Right renal cortex interstitium (tissue), 3 donors: ENCODE measurements around the gene SLA2. TPM values are rescaled to one million over a fixed set of nuclear protein-coding genes. Genes with fewer than 3 reads are reported as not detected.
"Not testable (repeated sequence)": the region's sequence is repeated elsewhere in the genome, so short reads cannot be mapped to it uniquely, and the experiment has no call there.

Source experiments
- DNase-seq, 3 donors: peaks; one replicate each; pipeline ENCODE4 v3.0.0-alpha.2; 2013; ENCODE audit warnings: low read depth in 3 of 3, low spot score in 2 of 3
- polyA plus RNA-seq, 3 donors: library from polyadenylated mRNA; unstranded; fragments of 120-200 nt; gene quantifications; one replicate each; pipeline ENCODE4 v1.2.1, GENCODE V29; 2013; ENCODE audit not compliant: insufficient read length in 3 of 3

The SLA2 gene
- polyA plus RNA-seq, 3 donors, result 0.28 to 0.82 (median 0.50) TPM

DNA sequence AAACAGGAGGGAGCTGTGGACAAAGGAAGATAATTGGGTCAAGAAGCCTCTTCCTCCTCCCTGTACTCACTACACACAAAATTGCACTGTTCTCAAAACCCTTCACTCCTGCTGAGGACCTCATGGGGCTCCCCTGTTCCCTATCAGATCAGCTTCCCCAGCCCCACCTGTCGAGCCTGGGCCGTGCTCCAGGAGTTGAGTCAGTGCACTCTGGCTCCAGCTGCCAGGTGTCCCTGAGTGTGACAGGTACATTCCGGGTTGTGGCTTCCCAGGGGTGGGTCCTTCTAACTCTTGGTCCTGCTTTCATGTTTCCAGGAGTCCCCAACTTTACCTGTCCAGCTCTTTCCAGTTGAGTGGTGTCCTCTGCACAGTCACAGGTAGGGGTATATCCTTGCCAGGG is 32.0 kb downstream of the SLA2 start:
- DNase-seq, result no peak

DNA sequence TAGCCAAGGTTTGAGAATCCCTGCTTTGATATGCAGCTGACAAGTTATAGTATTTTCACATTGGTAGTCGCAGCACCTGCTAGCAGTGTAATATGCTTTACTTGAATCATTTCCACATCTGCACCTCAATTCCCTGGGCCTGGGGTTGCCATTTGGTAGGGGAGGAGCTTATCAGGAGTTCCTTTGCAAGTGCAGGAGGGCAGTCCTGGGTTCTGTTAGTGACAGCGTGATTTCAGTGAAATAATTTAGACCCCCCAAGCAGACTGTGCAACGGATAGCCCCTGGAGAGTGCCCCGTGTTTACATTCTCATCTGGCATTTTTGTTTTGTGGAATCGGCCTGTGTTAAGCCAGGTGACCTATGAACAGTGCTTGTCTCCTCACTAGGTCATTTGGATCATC is 34.4 kb downstream of the SLA2 start:
- no peak for DNase-seq

DNA sequence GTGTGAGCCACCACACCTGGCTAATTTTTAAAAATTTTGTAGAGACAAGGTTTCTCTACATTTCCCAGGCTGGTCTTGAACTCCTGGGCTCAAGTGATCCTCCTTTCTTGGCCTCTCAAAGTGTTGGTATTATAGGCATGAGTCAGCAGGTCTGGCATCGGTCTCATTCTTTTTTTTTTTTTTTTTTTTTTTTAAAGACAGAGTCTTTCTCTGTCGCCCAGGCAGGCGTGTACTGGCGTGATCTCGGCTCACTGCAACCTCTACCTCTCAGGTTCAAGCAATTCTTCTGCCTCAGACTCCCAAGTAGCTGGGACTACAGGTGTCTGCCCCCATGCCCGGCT is 37.6 kb downstream of the SLA2 start:
- not testable (repeated sequence) for DNase-seq

DNA sequence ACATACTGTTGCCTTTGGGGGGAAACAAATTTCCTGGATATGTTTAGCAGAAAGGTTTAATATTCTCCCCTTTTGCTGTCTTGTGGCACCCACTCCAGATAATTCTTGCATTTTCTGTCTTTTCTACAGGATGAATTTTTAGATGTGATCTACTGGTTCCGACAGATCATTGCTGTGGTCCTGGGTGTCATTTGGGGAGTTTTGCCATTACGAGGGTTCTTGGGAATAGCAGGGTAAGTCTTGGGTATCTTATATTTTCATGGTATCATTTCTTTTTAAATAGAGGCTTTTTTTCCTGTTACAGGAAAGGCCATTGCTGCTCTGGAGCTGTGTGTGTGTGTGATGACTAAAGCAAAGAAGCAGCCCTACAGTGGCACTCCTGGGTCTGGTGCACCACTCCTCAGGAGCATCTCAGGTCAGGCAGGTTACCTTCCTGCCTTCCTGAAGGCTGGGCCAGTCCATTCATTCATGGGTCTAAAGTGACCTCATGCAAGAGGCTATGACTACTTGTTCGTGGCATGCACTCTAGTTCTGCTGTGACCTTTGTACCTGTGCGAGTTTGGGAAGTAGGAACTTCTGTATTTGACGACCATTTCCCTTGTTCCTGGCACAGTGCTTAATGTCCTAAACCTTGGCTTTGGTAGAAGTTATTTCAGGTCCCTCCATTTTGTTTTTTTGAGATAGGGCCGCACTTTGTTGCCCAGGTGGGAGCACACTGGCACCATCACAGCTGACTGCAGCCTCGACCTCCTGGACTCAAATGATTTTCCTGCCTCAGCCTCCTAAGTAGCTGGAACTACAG is 38.2 kb downstream of the SLA2 start:
- DNase-seq, result no peak

DNA sequence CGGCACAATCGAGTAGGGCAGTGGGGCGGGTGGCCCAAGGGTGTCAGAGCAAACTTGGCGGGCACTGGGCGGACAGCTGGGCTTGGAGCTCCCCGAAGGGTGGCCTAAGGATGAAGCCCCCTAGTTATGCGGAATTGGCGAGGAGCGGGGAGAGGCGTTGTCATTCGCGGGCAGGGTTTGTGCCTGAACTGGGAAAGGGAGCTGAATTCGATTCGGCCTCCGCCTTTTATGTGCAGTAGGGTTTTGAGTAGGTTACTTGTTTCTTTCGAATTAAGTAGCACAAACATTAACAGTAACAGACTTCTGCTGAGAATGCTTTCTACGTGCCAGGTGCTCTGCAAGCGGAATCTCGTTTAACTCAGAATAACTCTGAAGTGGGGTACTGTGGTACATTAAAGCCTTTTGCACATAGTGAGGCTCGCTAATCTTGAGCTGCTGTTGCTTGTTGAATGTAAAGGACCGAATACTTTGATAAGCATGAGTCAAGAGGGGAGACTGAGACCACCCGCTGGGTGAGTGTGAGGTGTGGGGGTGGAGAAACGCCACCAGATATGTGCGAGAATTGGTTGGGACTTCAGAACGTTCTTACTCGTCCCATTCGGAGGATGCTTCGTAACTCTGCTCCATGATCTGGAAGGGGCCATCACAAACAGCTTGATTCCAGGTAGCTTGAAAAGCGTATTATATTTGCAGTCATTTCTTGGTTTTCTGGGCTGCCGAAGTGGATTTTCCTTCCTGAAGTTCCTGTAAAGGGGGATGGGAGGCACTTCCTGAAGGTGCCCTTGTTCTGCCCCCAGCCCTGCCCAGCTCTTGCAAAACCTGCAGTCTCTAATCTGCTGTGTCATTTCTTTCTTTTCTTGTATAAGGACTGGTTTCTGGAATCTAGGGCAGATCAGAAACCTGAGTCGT is 39.6 kb downstream of the SLA2 start:
- no peak for DNase-seq

DNA sequence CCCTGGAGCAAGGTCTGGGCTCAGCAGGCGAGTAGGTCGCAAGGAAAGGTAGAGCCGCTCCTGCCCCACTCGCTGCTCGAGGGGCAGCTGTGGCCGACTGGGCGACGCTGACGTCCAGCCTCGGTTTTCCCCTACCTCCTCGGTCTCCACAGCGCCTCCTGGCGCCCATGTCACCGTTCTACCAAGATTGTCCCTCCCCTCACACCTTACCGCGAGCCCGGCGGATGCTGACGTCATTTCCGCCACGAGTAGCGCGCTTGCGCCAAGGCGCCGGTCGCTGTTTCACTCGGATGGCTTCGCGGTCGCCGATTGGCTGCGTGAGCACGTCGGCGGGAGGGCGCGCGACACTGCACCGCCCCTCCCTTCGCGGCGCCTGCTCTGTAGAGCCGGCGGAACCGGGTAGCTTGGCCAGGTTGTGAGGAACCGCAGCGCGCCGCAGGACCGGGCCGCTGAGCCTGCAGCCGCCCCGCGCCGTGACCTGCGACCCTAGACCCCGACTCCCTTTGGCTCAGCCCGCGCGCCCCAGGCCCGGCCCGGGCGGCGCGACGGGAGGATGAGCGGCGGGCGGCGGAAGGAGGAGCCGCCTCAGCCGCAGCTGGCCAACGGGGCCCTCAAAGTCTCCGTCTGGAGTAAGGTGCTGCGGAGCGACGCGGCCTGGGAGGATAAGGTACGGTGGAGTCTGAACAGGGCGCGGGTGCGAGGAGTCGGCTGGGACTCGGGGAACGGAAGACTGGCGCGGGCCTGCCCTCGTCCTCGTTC is 40.4 kb downstream of the SLA2 start, which contains the start of gene RAB5IF:
Gene RAB5IF, plus strand, starts transcription at position 381 of the 759 bp plus-strand sequence. Its CDS starts 173 bp downstream, at position 554.
- peak; percentile 99 to 100 (median 99) for DNase-seq

DNA sequence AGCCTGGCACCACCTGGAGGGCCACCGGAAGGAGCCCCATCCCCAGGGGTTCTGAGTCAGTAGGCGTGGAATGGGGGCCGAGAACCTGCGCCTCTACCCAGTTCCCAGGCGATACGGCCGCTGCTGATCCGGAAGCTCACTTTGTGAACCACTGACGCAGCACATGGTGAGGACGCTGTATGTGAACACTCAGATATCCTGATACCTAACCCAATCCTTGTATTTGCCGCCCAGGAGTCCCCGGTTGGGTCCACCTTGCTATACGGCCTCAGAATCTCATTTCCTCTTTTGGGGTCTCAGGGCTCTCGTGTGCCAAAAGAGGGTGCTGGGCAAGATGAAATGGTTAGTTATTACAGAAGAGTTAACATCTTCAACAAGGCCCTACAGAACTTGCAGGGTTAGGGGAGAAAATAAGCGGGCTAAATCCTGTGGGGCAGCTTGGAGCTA is 41.0 kb downstream of the SLA2 start:
- DNase-seq, result no peak

DNA sequence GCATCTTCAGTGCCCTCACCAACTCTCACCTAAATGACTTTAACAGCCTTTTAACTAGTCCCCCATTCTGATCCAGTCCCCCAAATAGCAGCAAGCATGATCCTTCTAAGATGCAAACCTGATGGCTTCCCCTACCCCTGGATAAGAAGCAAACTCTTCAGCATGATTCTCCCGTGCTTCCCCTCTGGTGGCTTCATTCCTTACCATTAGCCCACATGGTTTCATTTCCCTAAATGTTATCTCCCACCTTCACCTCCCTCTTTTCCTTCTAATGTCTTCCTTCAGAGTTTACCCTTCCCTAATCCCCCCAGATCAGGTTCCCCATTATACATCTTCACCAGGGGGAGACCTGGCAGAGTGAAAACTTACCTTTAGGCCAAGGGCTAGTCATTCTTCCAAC is 44.5 kb downstream of the SLA2 start:
- DNase-seq, result no peak

DNA sequence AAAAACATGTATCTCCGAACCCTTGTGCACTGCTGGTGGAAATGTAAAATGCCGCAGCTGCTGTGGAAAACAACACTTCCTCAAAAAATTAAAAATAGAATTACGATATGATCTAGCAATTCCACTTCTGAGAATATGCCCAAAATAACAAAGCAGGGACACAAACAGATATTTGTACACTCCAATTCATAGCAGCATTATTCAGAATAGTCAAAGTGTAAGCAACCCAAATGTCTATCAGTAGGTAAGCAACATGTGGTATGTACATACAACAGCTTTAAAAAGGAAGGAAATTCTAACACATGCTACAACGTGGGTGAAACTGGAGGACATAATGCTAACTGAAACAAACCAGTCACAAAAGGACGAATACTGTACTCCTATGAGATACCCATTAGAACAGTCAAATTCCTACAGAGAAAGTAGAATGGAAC is 46.1 kb downstream of the SLA2 start:
- DNase-seq, result no peak

DNA sequence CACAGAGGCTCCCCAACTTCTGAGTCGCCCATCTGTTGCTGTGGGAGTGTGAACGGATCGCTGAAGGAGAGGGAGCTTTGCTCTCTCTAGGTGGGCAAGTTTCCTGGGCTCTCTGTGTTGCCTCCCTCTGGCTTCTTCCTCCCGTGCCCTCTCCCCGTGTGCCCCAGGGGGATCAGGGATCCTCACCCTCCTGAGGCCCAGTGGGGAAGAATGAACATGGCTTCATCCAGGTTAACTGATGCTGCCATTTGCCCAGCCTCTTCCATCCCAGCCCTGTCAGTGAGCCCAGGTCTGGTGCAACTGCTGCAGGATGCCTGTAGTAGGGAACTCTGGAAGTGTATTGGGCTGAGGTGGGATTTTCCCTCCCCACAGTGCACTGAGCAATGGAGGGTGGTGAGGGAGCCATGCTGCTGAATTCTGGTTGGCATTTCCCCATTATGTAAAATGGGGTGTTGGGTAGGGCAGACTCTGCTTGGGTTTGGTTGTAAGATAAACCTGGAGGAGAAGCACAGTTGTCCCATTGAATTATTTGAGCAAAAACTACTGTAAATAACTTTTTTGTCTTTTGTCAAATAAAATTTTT is 52.6 kb downstream of the SLA2 start:
- DNase-seq, result no peak

DNA sequence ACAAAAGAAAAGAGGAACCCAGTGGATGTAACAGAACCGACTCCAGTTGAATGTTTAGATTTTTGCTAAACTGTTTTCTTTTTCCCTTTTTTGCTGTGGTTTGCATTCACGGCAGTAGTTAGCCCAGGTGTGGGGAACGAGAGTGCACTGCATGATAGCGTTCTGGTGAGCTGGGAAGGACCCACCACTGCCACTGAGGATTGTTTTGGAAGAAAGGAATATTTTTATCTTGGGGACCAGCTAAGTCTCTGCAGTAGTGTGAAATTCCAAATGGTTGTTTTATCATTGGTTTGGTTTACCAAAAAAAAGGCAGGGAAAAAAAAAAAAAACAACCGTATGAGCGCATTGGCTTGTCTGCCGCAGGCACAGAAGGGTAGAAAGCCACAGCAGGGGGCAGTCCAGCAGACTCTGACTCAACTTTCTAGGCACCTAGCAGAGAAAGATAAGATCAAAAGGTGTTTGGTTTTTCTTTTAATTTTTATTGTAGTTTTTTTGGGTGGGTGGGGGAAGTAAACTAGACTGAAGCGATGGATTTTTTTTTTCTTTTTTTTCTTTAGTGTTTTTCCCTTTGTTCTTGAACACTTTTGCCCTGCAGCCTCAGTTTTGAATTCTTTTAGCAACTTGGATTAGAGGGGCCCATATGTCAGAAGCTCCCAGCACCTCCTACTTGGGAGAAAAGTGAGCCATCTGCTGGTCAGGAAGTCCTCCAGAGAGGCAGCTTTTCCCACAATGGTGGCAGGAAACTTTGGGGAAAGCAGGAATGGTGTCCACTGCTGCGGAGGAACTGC is 53.9 kb downstream of the SLA2 start:
- no peak for DNase-seq

DNA sequence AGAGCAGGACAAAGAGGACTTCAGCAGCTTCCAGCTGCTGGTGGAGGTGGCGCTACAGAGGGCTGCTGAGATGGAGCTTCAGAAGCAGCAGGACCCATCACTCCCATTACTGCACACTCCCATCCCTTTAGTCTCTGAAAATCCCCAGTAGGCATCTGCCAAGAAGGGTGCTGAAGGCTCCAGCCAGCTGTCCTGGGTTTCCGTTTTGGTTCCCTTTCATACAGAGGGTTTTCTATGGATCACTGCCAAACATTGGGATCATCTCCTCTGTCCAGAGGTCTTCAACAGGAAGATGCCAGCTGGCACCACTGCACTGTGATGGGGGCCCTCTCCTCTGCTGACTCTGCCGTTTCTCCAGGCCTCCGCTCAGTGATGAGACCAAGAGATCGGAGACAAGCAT is 54.7 kb downstream of the SLA2 start:
- DNase-seq, result no peak

DNA sequence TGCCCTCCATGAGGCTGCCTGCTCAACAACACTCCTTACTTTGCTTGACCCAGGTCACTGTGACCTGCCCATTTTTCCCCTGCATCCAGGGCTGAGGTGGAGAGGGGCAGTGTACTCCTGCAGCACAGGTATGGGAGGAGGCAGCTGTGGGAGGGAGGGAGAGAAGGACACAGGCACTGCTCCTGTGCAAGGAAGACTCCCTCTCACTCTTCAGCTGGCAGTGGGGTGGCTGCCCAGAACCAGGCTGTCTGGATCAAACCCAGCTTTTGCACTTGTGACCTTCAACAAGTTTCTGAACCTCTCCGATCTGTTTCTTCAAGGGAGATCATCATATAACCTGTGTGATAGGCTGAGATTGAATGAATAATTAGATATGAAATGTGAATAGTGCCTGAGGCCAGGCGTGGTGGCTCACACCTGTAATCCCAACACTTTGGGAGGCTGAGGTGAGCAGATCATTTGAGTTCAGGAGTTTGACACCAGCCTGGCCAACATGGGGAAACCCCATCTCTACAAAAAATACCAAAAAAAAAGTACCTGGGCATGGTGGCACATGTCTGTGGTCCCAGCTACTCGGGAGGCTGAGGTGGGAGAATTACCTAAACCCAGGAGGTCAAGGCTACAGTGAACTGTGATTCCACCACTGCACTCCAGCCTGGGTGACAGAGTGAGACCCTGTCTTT is 58.5 kb downstream of the SLA2 start:
- no peak for DNase-seq

DNA sequence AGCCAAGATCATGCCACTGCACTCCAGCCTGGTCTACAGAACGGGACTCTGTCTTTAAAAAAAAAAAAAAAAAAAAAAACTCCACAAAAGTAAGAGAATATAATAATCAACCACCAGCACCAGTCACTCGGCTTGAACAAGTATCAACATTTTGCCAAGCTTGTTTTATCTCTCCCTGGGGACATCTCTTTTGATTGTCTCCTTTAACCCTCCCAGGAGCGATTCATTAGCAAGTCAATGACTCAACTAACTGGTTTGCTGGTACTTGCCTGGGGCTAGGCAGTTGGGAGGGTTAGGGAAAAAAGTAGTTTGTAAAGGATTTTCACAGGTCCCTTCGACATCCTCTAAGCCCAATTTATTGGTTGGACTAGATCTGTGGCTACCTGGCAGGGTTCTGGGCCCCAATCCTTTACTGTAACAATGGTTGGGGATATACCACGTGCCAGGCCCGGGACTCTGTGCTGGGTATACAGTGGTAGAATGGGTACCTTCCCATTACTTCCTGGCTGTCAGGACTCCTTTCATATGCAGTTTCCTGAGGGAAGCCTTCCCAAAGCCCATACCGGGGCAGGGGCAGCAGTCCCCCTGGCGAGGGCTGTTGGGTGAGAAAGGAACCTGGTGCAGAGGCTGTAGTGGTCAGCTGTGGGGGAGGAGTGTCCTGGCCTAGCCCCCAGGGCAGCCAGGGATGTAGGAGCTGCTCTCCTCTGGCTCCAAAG is 60.4 kb downstream of the SLA2 start:
- no peak for DNase-seq

DNA sequence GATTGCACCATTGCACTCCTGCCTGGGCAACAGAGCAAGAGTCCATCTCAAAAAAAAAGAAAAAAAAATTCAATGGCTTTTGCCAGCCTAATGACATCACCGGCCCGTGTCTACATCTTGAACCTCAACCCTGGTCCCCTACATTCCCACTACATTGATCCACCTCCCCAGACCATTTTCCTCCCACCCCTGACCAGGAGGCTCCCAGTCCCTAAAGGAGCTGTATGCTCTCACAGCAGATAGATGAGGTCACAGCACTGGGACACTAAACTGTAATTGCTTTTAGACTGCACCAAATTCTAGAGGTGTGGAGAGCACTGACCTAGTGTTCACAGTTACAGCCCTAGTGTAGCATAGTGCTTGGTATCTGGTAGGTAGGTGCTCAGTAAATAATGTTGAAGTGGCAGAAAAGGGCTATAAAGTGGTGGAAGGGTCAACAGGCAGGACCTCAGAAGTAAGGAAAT is 61.9 kb downstream of the SLA2 start:
- no peak for DNase-seq

DNA sequence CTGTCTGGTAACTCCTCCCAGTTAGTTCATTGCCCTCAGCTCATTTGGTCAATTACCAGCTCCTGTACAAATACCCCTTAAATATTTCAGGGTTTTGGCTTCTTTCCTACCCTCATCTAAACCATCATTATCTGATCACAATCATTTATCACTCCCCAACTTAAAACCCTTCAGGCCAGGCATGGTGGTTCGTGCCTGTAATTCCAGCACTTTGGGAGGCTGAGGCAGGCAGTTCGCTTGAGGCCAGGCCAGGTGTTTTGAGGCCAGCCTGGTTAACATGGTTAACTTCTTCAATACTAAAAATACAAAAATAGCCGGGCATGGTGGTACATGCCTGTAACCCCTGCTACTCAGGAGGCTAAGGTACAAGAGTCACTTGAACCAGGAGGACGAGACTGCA is 63.2 kb downstream of the SLA2 start:
- no peak for DNase-seq

DNA sequence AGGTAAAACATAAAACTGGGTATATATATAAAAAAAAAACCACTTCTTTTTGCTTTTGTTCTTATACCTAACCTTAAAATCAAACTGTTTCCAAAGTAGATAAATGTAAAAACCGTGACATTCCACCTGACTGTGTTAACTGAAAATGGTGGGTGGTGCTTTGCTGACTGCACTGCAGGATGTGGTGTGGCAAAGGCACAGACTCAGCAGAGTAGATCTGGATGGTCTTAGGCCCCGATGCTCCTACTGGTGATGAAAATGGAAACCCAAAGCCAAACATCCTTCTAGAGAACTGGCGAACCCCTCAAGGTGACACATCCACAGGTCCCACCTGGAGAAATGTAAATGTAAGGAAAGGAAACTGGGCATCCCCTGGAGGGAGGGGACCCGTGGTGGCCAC is 63.7 kb downstream of the SLA2 start:
- DNase-seq, result no peak

DNA sequence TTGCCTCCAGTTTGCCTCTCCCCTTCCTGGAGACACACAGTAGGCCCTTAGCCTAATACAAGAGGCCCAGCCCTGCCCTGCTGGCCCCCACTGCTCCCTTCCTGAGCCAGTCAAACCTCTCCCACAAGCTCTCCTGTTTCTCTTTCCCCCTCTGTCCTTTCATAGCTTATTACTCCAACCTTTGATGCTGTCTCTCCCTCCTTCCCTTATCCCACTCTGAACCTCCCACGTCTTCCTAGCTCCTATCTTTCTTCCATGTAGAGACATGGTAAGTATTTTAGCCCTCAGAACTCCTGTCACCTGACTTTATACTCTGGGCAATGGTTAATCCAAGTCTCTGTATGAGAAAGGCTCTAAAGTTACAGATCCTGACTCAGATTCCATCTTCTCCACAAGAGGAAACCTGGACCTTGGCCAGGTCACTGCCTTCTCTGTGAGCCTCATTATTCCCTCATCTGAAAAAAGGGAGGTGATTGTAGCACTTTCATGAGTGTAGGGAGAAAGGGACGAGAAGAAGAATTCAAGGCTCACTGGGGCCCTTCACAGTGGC is 65.9 kb downstream of the SLA2 start:
- DNase-seq, result no peak
